ENCODE results near the gene NFIB. TPM values are rescaled to one million over a fixed set of nuclear protein-coding genes. Genes with fewer than 3 reads are reported as not detected.

Gene NFIB
- total and polyA plus RNA-seq, 8 donors, result 8.9 to 65.0 (median 45.7) TPM

- Histone ChIP-seq H3K9me3 (no peaks in the 10 kb centered on the region), H3K27ac (peak overlapping the region; percentile 88 to 99 (median 95)), H3K27me3 (no peaks in the 10 kb centered on the region), H3K4me1 (peaks cover 13 to 19% (median 14%) of the 10 kb centered on the region in 3 donors), H3K36me3 (no peaks in the 10 kb centered on the region), H3K4me3 (peak overlapping the region; percentile 38 to 75 (median 64))
- FAIRE-seq (no peak), ATAC-seq (peak; percentile 24 to 41 (median 32)), DNase-seq (peak; percentile 36 to 80 (median 54))
- intact Hi-C loops (cut with DNase I), result no loop called here
- no peak for TF ChIP-seq CTCF (IDR thresholded peaks at IDR 0.05)
- WGBS, 2 donors, result 0 to 1% methylated on average over 56 of the region's 56 CpGs
Observed at GRCh38 chr9:14312719-14313377, 1.1 kb downstream of the NFIB start.

GRCh38 chr9:14311956-14312685, 1.8 kb downstream of the NFIB start:
- no peak for TF ChIP-seq CTCF (IDR thresholded peaks at IDR 0.05)
- Histone ChIP-seq H3K4me1 (peaks cover 8 to 19% (median 18%) of the 10 kb centered on the region in 3 donors), H3K27ac (peak overlapping the region; percentile 88 to 99 (median 95)), H3K27me3 (no peaks in the 10 kb centered on the region), H3K9me3 (no peaks in the 10 kb centered on the region), H3K4me3 (peak overlapping the region; percentile 38 to 75 (median 64)), H3K36me3 (no peaks in the 10 kb centered on the region)
- FAIRE-seq (no peak), ATAC-seq (no peak), DNase-seq (no peak)
- 4 to 5% methylated on average over 10 of the region's 10 CpGs for WGBS, 2 donors
- intact Hi-C loops (cut with DNase I), result no loop called here

- ATAC-seq, result no peak
- 8 to 9% methylated on average over 2 of the region's 2 CpGs for WGBS, 2 donors
- H3K27me3 ChIP-seq, result no peaks in the 10 kb centered on the region
- peaks cover 5 to 25% (median 22%) of the 10 kb centered on the region in 3 donors for H3K4me1 ChIP-seq
- H3K36me3 ChIP-seq, result no peaks in the 10 kb centered on the region
- intact Hi-C loops (cut with DNase I), result no loop called here
- peak overlapping the region in 2 of 4 donors; percentile 98 to 99 for H3K27ac ChIP-seq
- H3K4me3 ChIP-seq, result peak overlapping the region; percentile 38 to 75 (median 64)
- DNase-seq, result no peak
- TF ChIP-seq CTCF (IDR thresholded peaks at IDR 0.05), result no peak
- FAIRE-seq, result peak; percentile 34
- no peaks in the 10 kb centered on the region for H3K9me3 ChIP-seq
Observed at GRCh38 chr9:14311171-14311949, 2.6 kb downstream of the NFIB start.

- ATAC-seq, result no peak
Observed at GRCh38 chr9:14310311-14310710, 3.6 kb downstream of the NFIB start.

More at GRCh38 chr9:14310311-14310710, 3.6 kb downstream of the NFIB start:
- peak overlapping the region in 3 of 4 donors; percentile 47 to 99 (median 98) for H3K27ac ChIP-seq
- no peaks in the 10 kb centered on the region for H3K9me3 ChIP-seq
- no peaks in the 10 kb centered on the region for H3K36me3 ChIP-seq
- peak overlapping the region in 3 of 4 donors; percentile 53 to 75 (median 74) for H3K4me3 ChIP-seq
- no peak for TF ChIP-seq CTCF (IDR thresholded peaks at IDR 0.05)
- WGBS, 2 donors, result 2 to 7% methylated on average over 2 of the region's 2 CpGs
- no peak for DNase-seq
- FAIRE-seq, result no peak
- peaks cover 7 to 31% (median 22%) of the 10 kb centered on the region in 3 donors for H3K4me1 ChIP-seq
- H3K27me3 ChIP-seq, result no peaks in the 10 kb centered on the region
- intact Hi-C loops (cut with DNase I), result no loop called here

Measured in pancreas (tissue), 10 donors.